ENCODE results near the gene PPFIA3.

The PPFIA3 gene

DNA sequence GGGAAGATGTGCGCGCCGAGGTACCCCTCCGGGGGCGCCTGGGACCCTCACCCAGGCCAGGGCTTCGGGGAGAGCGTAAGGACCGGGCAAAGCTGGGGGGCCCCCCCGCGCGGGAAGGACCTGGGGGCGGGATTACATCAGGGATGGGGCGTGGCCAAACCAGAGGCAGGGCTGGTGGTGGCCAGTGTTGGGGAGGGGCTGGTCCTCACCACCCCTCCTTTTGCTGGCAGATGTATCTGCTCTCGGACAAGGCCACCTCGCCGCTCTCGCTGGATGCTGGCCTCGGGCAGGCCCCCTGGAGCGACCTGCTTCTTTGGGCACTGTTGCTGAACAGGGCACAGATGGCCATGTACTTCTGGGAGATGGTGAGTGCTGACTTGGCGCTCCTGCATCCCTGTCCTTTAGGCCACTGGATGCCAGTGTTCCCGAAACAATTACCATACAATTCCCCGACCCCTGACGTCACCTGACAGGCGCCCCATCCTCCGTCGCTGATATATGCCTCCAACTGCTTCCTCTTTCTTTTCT is 63.6 kb downstream of the PPFIA3 start:
- ATAC-seq = no peak

DNA sequence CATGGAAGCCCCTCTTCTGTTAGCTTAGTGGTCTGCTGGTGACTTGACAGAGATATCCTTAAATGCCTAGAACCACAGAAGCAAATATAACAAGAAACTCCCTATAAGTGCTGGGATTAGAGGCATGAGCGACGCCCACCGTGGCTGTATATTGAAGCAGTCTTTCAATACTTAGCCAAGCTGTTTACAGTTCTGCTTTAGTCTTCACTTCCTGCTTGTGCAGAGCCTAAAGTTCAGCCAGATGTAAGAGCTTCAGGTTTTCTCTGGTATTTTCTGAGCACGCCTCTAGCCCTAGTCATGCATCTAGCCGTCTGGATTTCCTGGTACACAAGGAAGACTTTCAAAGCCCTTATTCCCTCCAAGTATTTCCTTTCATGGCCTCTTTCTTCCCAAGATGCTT is 66.8 kb downstream of the PPFIA3 start:
- ATAC-seq = no peak

DNA sequence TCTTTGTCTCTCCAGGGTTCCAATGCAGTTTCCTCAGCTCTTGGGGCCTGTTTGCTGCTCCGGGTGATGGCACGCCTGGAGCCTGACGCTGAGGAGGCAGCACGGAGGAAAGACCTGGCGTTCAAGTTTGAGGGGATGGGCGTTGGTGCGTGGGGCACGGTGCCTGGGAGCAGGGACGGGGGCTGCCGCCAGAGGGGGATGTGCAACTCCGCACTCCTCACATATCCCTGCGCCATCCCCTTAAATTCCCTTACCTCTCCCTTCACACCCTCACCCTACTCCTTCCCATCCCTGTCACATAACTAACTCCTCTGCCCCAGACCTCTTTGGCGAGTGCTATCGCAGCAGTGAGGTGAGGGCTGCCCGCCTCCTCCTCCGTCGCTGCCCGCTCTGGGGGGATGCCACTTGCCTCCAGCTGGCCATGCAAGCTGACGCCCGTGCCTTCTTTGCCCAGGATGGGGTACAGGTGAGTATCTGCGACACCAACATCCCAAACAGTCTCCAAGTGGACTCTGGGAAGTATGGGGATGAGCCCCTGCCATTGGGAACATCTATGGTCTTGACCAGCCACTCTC is 69.4 kb downstream of the PPFIA3 start:
- ATAC-seq = no peak

DNA sequence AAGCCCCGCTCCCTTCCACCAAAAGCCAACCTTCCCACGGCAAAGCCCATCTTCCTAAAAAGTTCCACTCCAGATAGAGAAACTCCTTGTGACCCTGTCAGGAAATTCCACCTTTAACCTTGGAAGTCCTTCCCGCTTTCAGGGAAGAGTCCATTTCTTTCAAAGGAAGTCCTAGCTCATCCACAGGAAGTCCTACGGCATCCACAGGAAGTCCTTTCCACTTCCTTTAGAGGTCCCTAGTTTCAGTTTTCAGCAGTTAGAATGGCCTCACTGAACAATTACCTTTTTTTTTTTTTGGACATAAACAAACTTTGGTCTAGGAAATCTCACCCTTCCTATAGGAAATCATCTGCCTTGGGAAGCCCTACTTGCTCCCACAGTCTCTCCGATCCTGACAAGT is 69.9 kb downstream of the PPFIA3 start:
- ATAC-seq = no peak

DNA sequence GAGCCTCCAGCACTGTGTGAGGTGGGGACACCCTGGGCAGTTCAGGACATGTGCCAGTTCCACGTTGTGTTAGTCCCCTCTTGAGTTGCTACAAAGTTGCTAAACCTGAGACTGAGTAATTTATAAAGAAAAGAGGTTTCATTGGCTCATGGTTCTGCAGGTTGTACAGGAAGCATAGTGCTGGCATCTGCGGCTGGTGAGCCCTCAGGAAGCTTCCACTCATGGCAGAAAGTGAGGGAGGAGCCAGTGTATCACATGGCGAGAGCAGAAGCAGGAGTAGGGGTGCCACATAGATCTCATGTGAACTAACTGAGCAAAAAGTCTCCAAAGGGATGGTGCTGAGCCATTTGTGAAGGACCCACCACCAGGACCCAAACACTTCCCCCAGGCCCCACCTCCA is 71.4 kb downstream of the PPFIA3 start:
- ATAC-seq = no peak

DNA sequence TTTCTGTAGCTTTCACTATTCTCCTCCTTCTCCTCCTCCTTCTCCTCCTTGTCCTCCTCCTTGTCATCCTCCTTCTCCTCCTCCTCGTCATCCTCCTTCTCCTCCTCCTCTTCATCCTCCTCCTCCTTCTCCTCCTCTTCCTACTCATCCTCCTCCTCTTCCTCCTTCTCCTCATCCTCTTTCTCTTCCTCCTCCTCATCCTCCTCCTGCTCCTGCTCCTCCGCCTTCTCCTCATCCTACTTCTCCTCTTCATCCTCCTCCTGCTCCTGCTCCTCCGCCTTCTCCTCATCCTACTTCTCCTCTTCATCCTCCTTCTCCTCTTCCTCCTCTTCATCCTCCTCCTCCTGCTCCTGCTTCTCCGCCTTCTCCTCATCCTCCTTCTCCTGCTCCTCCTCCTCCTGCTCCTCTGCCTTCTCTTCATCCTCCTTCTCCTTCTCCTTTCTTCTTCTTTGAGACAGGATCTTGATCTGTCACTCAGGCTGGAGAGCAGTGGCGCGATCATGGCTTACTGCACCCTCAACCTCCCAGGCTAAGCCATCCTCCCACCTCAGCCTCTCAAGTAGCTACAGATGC is 74.6 kb downstream of the PPFIA3 start:
- no peak for ATAC-seq

DNA sequence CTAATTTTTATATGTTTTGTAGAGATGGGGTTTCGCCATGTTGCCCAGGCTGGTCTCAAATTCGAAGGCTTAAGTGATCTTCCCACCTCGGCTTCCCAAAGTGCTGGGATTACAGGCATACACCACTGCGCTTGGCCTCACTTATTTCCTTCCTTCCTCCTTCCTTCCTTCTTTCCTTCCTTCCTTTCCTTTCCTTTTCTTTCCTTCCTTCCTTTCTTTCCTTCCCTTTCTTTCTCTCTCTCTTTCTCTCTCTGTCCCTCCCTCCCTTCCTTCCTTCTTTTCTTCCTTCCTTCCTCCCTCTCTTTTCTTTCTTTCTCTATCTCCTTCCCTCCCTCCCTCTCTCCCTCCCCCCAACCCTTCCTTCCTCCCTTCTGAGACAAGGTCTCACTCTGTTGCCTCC is 75.1 kb downstream of the PPFIA3 start:
- ATAC-seq = no peak

DNA sequence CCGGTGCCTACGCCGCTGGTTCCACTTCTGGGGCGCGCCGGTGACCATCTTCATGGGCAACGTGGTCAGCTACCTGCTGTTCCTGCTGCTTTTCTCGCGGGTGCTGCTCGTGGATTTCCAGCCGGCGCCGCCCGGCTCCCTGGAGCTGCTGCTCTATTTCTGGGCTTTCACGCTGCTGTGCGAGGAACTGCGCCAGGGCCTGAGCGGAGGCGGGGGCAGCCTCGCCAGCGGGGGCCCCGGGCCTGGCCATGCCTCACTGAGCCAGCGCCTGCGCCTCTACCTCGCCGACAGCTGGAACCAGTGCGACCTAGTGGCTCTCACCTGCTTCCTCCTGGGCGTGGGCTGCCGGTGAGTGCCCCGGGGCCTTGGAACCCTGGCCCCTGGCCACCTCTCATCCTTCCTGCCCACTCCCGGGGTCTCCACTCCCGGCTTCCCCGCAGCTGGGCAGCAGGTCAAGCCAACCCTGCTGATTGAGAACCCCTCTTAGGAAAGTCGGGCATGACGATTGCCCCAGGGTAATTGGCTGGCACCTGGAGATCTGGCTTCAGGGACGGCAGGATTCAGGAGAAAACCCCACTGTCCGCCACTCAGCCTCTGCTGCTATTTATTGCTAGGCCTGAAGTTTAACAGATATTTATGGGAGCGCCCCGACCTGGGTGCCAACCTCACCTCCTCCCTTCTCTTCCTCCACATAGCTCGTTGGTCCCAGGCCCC is 77.3 kb downstream of the PPFIA3 start:
- ATAC-seq = no peak

DNA sequence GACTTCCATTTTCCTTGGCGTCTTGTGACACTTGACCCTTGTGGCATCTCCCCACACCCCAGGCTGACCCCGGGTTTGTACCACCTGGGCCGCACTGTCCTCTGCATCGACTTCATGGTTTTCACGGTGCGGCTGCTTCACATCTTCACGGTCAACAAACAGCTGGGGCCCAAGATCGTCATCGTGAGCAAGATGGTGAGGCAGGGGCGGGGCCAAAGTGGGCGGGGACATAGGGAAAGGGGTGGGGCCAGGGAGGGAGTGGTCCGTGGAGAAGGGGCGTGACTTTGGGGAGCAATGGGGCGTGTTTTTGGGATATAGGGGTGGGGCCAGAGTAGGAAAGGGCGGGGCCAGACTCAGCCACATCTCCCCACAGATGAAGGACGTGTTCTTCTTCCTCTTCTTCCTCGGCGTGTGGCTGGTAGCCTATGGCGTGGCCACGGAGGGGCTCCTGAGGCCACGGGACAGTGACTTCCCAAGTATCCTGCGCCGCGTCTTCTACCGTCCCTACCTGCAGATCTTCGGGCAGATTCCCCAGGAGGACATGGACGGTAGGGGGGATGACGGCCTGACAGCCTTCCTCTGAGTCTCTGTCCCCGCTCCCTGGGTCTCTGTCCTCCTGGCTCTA is 81.0 kb downstream of the PPFIA3 start:
- no peak for ATAC-seq

Data from activated CD4-positive, CD25-positive, alpha-beta regulatory T cell treated with anti-CD3 and anti-CD28 coated beads, Interleukin-2, amount 50 U/mL, for 24 hours (primary cell).